ENCODE results near the gene HS6ST2. TPM values are rescaled to one million over a fixed set of nuclear protein-coding genes. Genes with fewer than 3 reads are reported as not detected.

HS6ST2 gene
- total RNA-seq, 1 experiment from 2014 or later = 8.1 TPM

DNA sequence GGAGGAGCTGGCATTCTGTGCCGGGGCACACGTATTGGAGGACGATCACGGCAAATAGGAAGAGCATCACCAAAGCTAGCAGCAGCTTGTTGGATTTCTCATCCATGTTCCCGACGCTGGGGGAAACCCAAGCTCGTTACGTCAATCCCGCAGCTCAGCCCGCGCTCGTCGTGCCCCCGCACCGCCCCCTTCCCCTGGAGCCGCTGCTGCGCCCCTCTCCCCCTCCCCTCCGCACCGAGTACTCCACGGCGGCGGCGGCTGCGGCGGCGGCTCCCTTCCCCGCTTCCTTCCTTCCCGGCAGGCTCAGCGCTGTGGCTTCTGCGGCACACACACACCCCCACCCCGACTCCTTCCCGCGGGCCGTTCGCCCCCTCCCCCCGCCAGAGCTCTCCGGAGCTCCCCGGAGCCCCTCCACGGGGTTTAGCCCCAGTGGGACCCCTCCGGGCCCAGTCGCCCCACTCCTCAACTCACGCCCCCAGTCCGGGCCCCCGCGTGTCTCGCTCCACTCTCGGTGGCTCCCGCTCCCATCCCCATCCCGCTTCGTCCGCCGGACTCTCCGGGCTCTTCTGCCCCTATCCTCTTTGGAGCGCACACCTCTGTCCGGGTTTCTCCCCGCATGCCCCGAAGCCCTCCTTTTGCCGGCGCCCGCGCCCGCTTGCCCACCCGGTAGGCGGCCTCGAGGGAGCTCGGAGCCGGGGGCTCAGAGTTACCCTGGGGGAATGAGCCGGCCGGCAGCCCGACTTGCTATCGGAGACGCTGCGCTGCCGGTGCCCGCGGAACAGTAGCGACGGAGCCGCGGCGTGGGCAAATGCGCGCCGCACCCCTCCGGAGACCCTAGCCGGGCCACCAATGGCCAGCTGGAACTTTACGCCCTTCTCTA, 978 bp downstream of the HS6ST2 start:
- peak overlapping the region; percentile 73 for H3K4me3 Mint-ChIP-seq
- H3K36me3 Mint-ChIP-seq = no peaks in the 10 kb centered on the region
- DNase-seq (ENCODE audit: low spot score) (peak; percentile 54), ATAC-seq (peak; percentile 49)
- H3K9me3 Mint-ChIP-seq = no peaks in the 10 kb centered on the region
- peaks cover 50% of the 10 kb centered on the region for H3K4me1 Mint-ChIP-seq
- H3K27ac Mint-ChIP-seq = no peak overlapping the region
- TF ChIP-seq JAZF1 (CRISPR knock-in tag; IDR thresholded peaks at IDR 0.05) (no peak), FOXP1 (CRISPR knock-in tag; IDR thresholded peaks at IDR 0.05; ENCODE audit: borderline replicate concordance) (no peak), CREB1 (CRISPR knock-in tag; IDR thresholded peaks at IDR 0.05) (no peak), ZNF317 (CRISPR knock-in tag; IDR thresholded peaks at IDR 0.05; ENCODE audit: borderline replicate concordance, low read depth) (no peak), HMGA2 (CRISPR knock-in tag; IDR thresholded peaks at IDR 0.05) (no peak), ELF4 (CRISPR knock-in tag; IDR thresholded peaks at IDR 0.05; ENCODE audit: low read depth) (no peak), GABPB1 (CRISPR knock-in tag; IDR thresholded peaks at IDR 0.05) (no peak), NR2C2 (CRISPR knock-in tag; IDR thresholded peaks at IDR 0.05) (no peak), ZNF121 (CRISPR knock-in tag; IDR thresholded peaks at IDR 0.05) (no peak), ZNF416 (CRISPR knock-in tag; IDR thresholded peaks at IDR 0.05) (no peak)
- TF ChIP-seq, protein P1, sequence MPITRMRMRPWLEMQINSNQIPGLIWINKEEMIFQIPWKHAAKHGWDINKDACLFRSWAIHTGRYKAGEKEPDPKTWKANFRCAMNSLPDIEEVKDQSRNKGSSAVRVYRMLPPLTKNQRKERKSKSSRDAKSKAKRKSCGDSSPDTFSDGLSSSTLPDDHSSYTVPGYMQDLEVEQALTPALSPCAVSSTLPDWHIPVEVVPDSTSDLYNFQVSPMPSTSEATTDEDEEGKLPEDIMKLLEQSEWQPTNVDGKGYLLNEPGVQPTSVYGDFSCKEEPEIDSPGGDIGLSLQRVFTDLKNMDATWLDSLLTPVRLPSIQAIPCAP (CRISPR knock-in tag; IDR thresholded peaks at IDR 0.05) = no peak
- TF ChIP-seq, protein P2, sequence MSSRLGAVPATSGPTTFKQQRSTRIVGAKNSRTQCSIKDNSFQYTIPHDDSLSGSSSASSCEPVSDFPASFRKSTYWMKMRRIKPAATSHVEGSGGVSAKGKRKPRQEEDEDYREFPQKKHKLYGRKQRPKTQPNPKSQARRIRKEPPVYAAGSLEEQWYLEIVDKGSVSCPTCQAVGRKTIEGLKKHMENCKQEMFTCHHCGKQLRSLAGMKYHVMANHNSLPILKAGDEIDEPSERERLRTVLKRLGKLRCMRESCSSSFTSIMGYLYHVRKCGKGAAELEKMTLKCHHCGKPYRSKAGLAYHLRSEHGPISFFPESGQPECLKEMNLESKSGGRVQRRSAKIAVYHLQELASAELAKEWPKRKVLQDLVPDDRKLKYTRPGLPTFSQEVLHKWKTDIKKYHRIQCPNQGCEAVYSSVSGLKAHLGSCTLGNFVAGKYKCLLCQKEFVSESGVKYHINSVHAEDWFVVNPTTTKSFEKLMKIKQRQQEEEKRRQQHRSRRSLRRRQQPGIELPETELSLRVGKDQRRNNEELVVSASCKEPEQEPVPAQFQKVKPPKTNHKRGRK (CRISPR knock-in tag; IDR thresholded peaks at IDR 0.05; ENCODE audit: borderline replicate concordance) = no peak
- TF ChIP-seq, protein P3, sequence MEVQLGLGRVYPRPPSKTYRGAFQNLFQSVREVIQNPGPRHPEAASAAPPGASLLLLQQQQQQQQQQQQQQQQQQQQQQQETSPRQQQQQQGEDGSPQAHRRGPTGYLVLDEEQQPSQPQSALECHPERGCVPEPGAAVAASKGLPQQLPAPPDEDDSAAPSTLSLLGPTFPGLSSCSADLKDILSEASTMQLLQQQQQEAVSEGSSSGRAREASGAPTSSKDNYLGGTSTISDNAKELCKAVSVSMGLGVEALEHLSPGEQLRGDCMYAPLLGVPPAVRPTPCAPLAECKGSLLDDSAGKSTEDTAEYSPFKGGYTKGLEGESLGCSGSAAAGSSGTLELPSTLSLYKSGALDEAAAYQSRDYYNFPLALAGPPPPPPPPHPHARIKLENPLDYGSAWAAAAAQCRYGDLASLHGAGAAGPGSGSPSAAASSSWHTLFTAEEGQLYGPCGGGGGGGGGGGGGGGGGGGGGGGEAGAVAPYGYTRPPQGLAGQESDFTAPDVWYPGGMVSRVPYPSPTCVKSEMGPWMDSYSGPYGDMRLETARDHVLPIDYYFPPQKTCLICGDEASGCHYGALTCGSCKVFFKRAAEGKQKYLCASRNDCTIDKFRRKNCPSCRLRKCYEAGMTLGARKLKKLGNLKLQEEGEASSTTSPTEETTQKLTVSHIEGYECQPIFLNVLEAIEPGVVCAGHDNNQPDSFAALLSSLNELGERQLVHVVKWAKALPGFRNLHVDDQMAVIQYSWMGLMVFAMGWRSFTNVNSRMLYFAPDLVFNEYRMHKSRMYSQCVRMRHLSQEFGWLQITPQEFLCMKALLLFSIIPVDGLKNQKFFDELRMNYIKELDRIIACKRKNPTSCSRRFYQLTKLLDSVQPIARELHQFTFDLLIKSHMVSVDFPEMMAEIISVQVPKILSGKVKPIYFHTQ (CRISPR knock-in tag; IDR thresholded peaks at IDR 0.05) = no peak
- TF ChIP-seq, protein P4, sequence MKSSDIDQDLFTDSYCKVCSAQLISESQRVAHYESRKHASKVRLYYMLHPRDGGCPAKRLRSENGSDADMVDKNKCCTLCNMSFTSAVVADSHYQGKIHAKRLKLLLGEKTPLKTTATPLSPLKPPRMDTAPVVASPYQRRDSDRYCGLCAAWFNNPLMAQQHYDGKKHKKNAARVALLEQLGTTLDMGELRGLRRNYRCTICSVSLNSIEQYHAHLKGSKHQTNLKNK (CRISPR knock-in tag; IDR thresholded peaks at IDR 0.05) = no peak
- TF ChIP-seq, protein P5, sequence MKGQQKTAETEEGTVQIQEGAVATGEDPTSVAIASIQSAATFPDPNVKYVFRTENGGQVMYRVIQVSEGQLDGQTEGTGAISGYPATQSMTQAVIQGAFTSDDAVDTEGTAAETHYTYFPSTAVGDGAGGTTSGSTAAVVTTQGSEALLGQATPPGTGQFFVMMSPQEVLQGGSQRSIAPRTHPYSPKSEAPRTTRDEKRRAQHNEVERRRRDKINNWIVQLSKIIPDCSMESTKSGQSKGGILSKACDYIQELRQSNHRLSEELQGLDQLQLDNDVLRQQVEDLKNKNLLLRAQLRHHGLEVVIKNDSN (CRISPR knock-in tag; IDR thresholded peaks at IDR 0.05) = no peak
- ChIA-PET CTCF (interaction anchor here (0.9 to 2.6 kb wide), 5 partner anchors 9 to 326 kb away, joined by 3 to 17 read pairs (median 4); no protein-coding TSS in a partner anchor), POLR2A (no interaction called here)
- peaks cover 77% of the 10 kb centered on the region for H3K27me3 Mint-ChIP-seq (ENCODE audit: low read depth)

DNA sequence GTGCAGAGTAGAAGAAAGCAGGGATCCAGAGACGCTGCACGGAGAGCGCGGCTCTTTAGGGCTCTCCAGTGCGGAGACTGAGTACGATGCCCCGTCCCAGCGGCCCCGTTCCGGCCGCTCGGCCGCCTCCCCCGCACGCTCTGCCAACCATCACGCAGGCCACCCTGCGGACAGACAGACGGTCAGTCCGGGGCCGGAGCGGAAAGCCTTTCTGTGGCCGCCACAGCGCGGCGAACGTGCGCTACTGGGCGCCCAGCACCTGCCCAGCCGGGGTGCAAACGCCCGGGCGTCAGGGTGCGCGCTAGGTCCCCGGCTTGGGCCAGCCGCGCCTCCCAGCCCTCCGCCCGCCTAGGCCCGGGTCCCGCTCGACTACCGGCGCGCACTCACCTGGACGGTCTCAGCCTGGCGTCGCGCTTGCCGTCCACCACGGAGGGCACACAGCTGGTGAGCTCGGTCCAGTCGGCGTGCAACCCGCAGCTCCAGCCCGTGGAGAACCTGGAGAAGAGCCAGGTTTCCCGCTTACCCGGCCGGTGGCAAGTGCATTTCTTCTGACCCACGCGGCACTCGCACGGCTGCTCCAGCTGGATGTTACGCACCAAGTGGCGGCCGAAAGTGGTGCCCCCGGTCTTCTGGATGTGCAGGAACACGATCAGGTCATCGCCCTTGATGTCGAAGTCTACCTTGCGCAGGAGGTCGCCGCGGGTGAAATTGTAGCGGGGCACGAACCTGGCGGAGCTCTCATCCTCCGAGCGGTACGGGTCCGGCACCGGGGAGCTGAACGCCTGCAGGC, 1.8 kb downstream of the HS6ST2 start:
- TF ChIP-seq, protein P6, sequence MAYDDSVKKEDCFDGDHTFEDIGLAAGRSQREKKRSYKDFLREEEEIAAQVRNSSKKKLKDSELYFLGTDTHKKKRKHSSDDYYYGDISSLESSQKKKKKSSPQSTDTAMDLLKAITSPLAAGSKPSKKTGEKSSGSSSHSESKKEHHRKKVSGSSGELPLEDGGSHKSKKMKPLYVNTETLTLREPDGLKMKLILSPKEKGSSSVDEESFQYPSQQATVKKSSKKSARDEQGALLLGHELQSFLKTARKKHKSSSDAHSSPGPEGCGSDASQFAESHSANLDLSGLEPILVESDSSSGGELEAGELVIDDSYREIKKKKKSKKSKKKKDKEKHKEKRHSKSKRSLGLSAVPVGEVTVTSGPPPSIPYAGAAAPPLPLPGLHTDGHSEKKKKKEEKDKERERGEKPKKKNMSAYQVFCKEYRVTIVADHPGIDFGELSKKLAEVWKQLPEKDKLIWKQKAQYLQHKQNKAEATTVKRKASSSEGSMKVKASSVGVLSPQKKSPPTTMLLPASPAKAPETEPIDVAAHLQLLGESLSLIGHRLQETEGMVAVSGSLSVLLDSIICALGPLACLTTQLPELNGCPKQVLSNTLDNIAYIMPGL (CRISPR knock-in tag; IDR thresholded peaks at IDR 0.05) = peak; percentile 40; the same call in 1 of the 2 replicates
- TF ChIP-seq FOXK1 (CRISPR knock-in tag; IDR thresholded peaks at IDR 0.05) = no peak
- peak; percentile 19 for DNase-seq (ENCODE audit: low spot score)
- no peaks in the 10 kb centered on the region for H3K9me3 Mint-ChIP-seq
- peak overlapping the region; percentile 82 for H3K4me3 Mint-ChIP-seq
- peaks cover 77% of the 10 kb centered on the region for H3K27me3 Mint-ChIP-seq (ENCODE audit: low read depth)
- ChIA-PET CTCF (interaction anchor here (0.9 to 2.6 kb wide), 5 partner anchors 8 to 325 kb away, joined by 3 to 17 read pairs (median 4); no protein-coding TSS in a partner anchor), POLR2A (no interaction called here)
- ATAC-seq = peak; percentile 8
- H3K36me3 Mint-ChIP-seq = no peaks in the 10 kb centered on the region
- peaks cover 46% of the 10 kb centered on the region for H3K4me1 Mint-ChIP-seq
- H3K27ac Mint-ChIP-seq = no peak overlapping the region

Data from WTC11 (cell line).